Measurements from ENCODE around the gene UST.

The UST gene

DNA sequence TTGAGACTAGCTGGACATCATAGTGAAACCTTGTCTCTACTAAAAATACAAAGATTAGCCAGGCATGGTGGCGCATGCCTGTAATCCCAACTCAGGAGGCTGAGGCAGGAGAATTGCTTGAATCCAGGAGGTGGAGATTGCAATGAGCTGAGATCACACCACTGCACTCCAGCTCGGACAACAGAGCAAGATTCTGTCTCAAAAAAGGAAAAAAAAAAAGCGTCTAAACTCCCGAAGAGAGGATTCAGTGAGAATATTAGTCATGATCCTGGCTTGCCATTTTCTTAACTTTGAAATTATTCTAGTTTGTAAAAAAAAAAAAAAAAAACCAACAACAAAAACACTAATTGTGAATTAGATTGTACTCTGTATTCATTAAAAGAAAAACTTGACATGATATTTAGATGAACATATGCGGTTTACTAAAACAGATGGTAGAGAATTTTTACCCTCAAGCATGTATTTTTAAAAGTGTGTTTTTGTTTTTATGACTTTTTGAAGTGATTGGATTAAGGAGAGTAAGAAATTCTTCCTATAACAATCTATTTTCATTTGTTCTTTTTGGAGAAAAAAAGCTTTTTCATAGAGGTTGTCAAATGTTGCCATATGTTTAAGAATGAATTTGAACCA is 80.7 kb downstream of the UST start:
- no peaks in the 10 kb centered on the region for H3K27me3 ChIP-seq (ENCODE audit: insufficient read depth, insufficient read length)
- no peak overlapping the region for H3K4me3 ChIP-seq (ENCODE audit: insufficient read length, low read depth)
- H3K9ac ChIP-seq (ENCODE audit: insufficient read length, low read depth) = no peak overlapping the region
- H3K9me3 ChIP-seq (ENCODE audit: insufficient read depth, low read length) = no peaks in the 10 kb centered on the region
- DNase-seq (ENCODE audit: low read depth, low spot score) = no peak
- H3K36me3 ChIP-seq (ENCODE audit: insufficient read depth, insufficient read length, low read length) = no peaks in the 10 kb centered on the region
- TF ChIP-seq ZNF274 (IDR thresholded peaks at IDR 0.05; ENCODE audit: low read depth, low read length) (no peak), YY1 (IDR thresholded peaks at IDR 0.05; ENCODE audit: insufficient read depth, insufficient read length) (no peak), SUZ12 (IDR thresholded peaks at IDR 0.05; ENCODE audit: extremely low read depth, insufficient read depth, insufficient read length) (no peak)
- no peaks in the 10 kb centered on the region for H3K4me1 ChIP-seq (ENCODE audit: insufficient read depth, insufficient read length)

- H3K9me3 ChIP-seq (ENCODE audit: insufficient read depth, low read length) = no peaks in the 10 kb centered on the region
- H3K9ac ChIP-seq (ENCODE audit: insufficient read length, low read depth) = no peak overlapping the region
- no peaks in the 10 kb centered on the region for H3K27me3 ChIP-seq (ENCODE audit: insufficient read depth, insufficient read length)
- no peak for TF ChIP-seq SUZ12 (IDR thresholded peaks at IDR 0.05; ENCODE audit: extremely low read depth, insufficient read depth, insufficient read length)
- TF ChIP-seq YY1 (IDR thresholded peaks at IDR 0.05; ENCODE audit: insufficient read depth, insufficient read length) = no peak
- no peaks in the 10 kb centered on the region for H3K36me3 ChIP-seq (ENCODE audit: insufficient read depth, insufficient read length, low read length)
- H3K4me3 ChIP-seq (ENCODE audit: insufficient read length, low read depth) = no peak overlapping the region
- no peak for DNase-seq (ENCODE audit: low read depth, low spot score)
- H3K4me1 ChIP-seq (ENCODE audit: insufficient read depth, insufficient read length) = no peaks in the 10 kb centered on the region
These were observed 81.2 kb downstream of the UST start for GRCh38 chr6:148828047-148828446.

- Histone ChIP-seq H3K36me3 (ENCODE audit: insufficient read depth, insufficient read length, low read length) (no peaks in the 10 kb centered on the region), H3K9me3 (ENCODE audit: insufficient read depth, low read length) (no peaks in the 10 kb centered on the region), H3K27me3 (ENCODE audit: insufficient read depth, insufficient read length) (no peaks in the 10 kb centered on the region), H3K9ac (ENCODE audit: insufficient read length, low read depth) (no peak overlapping the region), H3K4me3 (ENCODE audit: insufficient read length, low read depth) (no peak overlapping the region), H3K4me1 (ENCODE audit: insufficient read depth, insufficient read length) (no peaks in the 10 kb centered on the region)
- DNase-seq (ENCODE audit: low read depth, low spot score) = no peak
- TF ChIP-seq YY1 (IDR thresholded peaks at IDR 0.05; ENCODE audit: insufficient read depth, insufficient read length) = no peak
These were observed 82.7 kb downstream of the UST start for GRCh38 chr6:148829415-148830101.

DNA sequence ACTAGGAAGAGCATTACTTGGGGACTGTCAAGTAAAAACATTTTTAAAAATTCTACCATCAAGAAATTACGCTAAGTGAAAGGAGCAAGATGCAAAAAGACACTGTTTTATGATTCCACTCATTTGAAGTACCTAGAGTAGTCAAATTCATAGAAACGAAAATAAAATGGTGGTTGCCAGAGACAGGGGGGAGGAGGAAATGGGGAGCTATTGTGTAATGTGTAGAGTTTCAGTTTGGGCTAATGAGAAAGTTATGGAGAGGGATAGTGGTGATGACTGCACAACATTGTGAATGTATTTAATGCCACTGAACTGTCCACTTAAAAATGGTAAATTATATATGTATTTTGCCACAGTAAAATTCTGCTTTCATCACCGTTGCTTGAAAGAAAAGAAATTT is 83.8 kb downstream of the UST start:
- no peaks in the 10 kb centered on the region for H3K9me3 ChIP-seq (ENCODE audit: insufficient read depth, low read length)

DNA sequence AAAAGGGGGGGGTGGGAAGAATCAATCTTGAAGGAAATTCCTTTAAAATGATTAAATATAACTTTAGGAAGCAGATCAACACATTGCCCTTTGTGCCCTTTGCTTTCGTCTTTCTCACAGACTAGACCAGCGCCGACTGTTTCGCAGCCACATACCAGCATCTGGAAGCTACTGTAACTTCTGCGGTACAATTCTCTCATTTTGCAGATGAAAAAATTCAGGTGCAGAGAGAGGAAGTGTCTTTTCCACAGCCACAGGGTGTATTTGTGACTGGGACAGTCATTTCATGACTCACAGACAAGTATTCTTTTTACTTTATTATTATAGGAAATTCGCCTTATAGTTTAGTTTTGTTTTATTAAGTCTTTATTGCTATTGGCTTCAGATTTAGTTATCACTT is 84.2 kb downstream of the UST start:
- Histone ChIP-seq H3K4me3 (ENCODE audit: insufficient read length, low read depth) (no peak overlapping the region), H3K9me3 (ENCODE audit: insufficient read depth, low read length) (no peaks in the 10 kb centered on the region), H3K9ac (ENCODE audit: insufficient read length, low read depth) (no peak overlapping the region), H3K4me1 (ENCODE audit: insufficient read depth, insufficient read length) (no peaks in the 10 kb centered on the region), H3K27me3 (ENCODE audit: insufficient read depth, insufficient read length) (no peaks in the 10 kb centered on the region), H3K36me3 (ENCODE audit: insufficient read depth, insufficient read length, low read length) (no peaks in the 10 kb centered on the region)
- no peak for TF ChIP-seq YY1 (IDR thresholded peaks at IDR 0.05; ENCODE audit: insufficient read depth, insufficient read length)
- no peak for TF ChIP-seq SUZ12 (IDR thresholded peaks at IDR 0.05; ENCODE audit: extremely low read depth, insufficient read depth, insufficient read length)
- TF ChIP-seq ZNF274 (IDR thresholded peaks at IDR 0.05; ENCODE audit: low read depth, low read length) = no peak
- no peak for DNase-seq (ENCODE audit: low read depth, low spot score)

More for the DNA sequence above, 83.8 kb downstream of the UST start:
- TF ChIP-seq SUZ12 (IDR thresholded peaks at IDR 0.05; ENCODE audit: extremely low read depth, insufficient read depth, insufficient read length) = no peak
- TF ChIP-seq YY1 (IDR thresholded peaks at IDR 0.05; ENCODE audit: insufficient read depth, insufficient read length) = no peak
- no peak for TF ChIP-seq ZNF274 (IDR thresholded peaks at IDR 0.05; ENCODE audit: low read depth, low read length)
- H3K36me3 ChIP-seq (ENCODE audit: insufficient read depth, insufficient read length, low read length) = no peaks in the 10 kb centered on the region
- no peak overlapping the region for H3K4me3 ChIP-seq (ENCODE audit: insufficient read length, low read depth)
- H3K27me3 ChIP-seq (ENCODE audit: insufficient read depth, insufficient read length) = no peaks in the 10 kb centered on the region
- no peak overlapping the region for H3K9ac ChIP-seq (ENCODE audit: insufficient read length, low read depth)
- no peak for DNase-seq (ENCODE audit: low read depth, low spot score)
- no peaks in the 10 kb centered on the region for H3K4me1 ChIP-seq (ENCODE audit: insufficient read depth, insufficient read length)

DNA sequence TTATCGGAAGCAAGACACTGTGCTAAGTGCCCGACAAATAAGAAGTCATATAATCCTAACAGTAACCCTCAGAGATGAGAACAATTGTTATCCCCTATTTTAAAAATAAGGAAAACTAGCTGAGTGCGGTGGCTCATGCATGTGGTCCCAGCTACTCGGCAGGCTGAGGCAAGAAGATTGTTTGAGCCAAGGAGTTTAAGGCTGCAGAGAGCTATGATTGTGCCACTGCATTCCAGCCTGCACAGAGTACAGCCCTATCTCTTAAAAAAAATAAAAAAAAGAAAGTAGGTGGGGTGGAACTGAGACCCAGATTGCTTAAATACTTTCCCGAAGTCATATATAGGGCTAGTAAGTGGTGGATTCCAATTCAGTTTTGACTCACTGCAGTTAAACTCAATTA is 84.7 kb downstream of the UST start:
- no peaks in the 10 kb centered on the region for H3K27me3 ChIP-seq (ENCODE audit: insufficient read depth, insufficient read length)
- TF ChIP-seq YY1 (IDR thresholded peaks at IDR 0.05; ENCODE audit: insufficient read depth, insufficient read length) (no peak), ZNF274 (IDR thresholded peaks at IDR 0.05; ENCODE audit: low read depth, low read length) (no peak), SUZ12 (IDR thresholded peaks at IDR 0.05; ENCODE audit: extremely low read depth, insufficient read depth, insufficient read length) (no peak)
- no peaks in the 10 kb centered on the region for H3K4me1 ChIP-seq (ENCODE audit: insufficient read depth, insufficient read length)
- H3K9me3 ChIP-seq (ENCODE audit: insufficient read depth, low read length) = no peaks in the 10 kb centered on the region
- no peak overlapping the region for H3K4me3 ChIP-seq (ENCODE audit: insufficient read length, low read depth)
- DNase-seq (ENCODE audit: low read depth, low spot score) = no peak
- no peaks in the 10 kb centered on the region for H3K36me3 ChIP-seq (ENCODE audit: insufficient read depth, insufficient read length, low read length)
- H3K9ac ChIP-seq (ENCODE audit: insufficient read length, low read depth) = no peak overlapping the region

DNA sequence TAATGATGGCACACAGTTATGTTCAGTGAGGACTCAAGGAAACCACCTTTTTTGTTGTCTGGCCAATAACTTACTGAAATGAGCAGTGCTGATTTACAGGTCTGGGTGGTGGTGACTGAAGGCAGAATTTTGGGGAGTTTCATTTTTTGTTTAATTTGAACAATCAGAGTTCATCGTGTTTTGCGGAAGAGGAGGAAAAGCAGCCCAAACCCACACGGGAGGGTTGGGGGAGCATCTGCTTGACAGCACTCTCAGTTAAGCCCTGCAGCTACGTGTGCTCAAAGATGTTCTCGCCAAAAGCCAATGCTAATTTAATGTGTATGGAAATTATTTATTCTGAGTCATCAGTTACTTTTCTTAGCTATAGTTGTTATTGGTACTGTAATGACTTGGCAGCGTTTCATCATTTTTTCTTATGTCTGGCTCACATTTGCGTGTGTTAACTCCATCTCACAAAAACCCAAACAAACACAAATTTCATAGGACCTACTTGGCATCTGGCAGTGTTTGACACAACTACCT is 89.2 kb downstream of the UST start:
- DNase-seq (ENCODE audit: low read depth, low spot score) = no peak
- H3K4me3 ChIP-seq (ENCODE audit: insufficient read length, low read depth) = no peak overlapping the region
- no peak overlapping the region for H3K9ac ChIP-seq (ENCODE audit: insufficient read length, low read depth)
- no peaks in the 10 kb centered on the region for H3K27me3 ChIP-seq (ENCODE audit: insufficient read depth, insufficient read length)
- TF ChIP-seq YY1 (IDR thresholded peaks at IDR 0.05; ENCODE audit: insufficient read depth, insufficient read length) = no peak
- no peak for TF ChIP-seq SUZ12 (IDR thresholded peaks at IDR 0.05; ENCODE audit: extremely low read depth, insufficient read depth, insufficient read length)
- TF ChIP-seq ZNF274 (IDR thresholded peaks at IDR 0.05; ENCODE audit: low read depth, low read length) = no peak
- H3K4me1 ChIP-seq (ENCODE audit: insufficient read depth, insufficient read length) = peaks cover 2% of the 10 kb centered on the region
- no peaks in the 10 kb centered on the region for H3K36me3 ChIP-seq (ENCODE audit: insufficient read depth, insufficient read length, low read length)
- no peaks in the 10 kb centered on the region for H3K9me3 ChIP-seq (ENCODE audit: insufficient read depth, low read length)

Data from NT2/D1 (cell line).